Right atrium auricular region (tissue), 2 donors: Measurements from ENCODE around the gene FGFBP2. TPM values are rescaled to one million over a fixed set of nuclear protein-coding genes. Genes with fewer than 3 reads are reported as not detected.

Experiments used
- DNase-seq: peaks from one replicate; pipeline ENCODE4 v3.0.0-alpha.2; 2019; ENCODE audit warnings: low spot score
- H3K27ac ChIP-seq, 2 donors: fragments of 200-600 bp; sonication (generic); 1 replicate in 1 of 2; 2 replicates in 1 of 2; pipeline ENCODE4 v1.5.1; 2016 to 2019
- H3K27me3 ChIP-seq, 2 donors: fragments of 200-600 bp; sonication (generic); one replicate each; pipeline versions ENCODE4 v1.5.1 to v1.6.0; 2017 to 2019
- H3K36me3 ChIP-seq: fragments of 200-600 bp; sonication (generic); one replicate; pipeline ENCODE4 v1.5.1; 2016
- H3K4me1 ChIP-seq, 2 donors: fragments of 200-600 bp; sonication (generic); one replicate each; pipeline versions ENCODE4 v1.5.1 to v1.6.0; 2017 to 2019
- H3K4me3 ChIP-seq, 2 donors: fragments of 200-600 bp; sonication (generic); 1 replicate in 1 of 2; 2 replicates in 1 of 2; pipeline ENCODE4 v1.5.1; 2017 to 2019; ENCODE audit warnings: mild to moderate bottlenecking in 1 of 2, moderate library complexity in 1 of 2
- H3K9me3 ChIP-seq, 2 donors: fragments of 200-600 bp; sonication (generic); one replicate each; pipeline ENCODE4 v1.5.1; 2019
- CTCF ChIP-seq, 2 donors: fragments of 200-600 bp; sonication (generic); IDR thresholded peaks; one replicate each; pipeline ENCODE4 v1.5.1; 2019; ENCODE audit warnings: antibody characterized with exemption in 2 of 2
- total RNA-seq, 2 donors: library from RNA; depleted of rRNA; stranded (reverse); fragments of >200 nt; gene quantifications; one replicate each; pipeline ENCODE4 v1.1.0, GENCODE V29; 2016

The FGFBP2 gene
- total RNA-seq: 10 to 100 TPM in 1 of 2 donors, 1 to 10 TPM in 1; 4.8 to 10.7 TPM

DNA sequence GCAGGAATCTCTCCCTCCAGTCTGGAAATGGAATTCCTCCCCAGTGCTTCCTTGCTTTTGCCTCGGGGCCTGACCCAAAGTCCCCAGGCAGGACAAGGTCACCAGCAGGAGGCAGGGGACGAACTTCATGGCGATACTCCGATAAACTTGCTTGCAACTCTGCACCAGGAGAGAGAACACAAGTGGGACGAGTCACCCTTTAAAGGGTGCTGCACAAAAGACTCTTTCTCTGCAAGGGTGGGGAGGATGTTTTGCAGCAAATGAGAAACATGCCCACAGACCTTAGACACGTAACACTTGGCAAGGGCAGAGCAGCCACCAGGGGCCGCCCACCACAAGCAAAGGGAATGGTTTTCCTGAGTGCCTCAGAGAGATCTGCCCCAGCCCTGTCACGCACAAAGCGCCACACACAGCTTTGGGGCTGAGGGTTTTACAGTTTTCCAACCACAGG, at the start of gene FGFBP2:
Gene FGFBP2 (minus strand): TSS at position 175 of the 451 bp plus-strand sequence. CDS start 46 bp downstream, at position 129.
- Histone ChIP-seq H3K9me3 (no peaks in the 10 kb centered on the region), H3K36me3 (no peaks in the 10 kb centered on the region), H3K4me3 (no peak within 1 kb of the TSS), H3K27me3 (no peaks in the 10 kb centered on the region), H3K27ac (no peak within 1 kb of the TSS), H3K4me1 (no peaks in the 10 kb centered on the region)
- no peak for DNase-seq
- peak; percentile 45 to 65 for TF ChIP-seq CTCF (IDR thresholded peaks at IDR 0.05)

- Histone ChIP-seq H3K27me3 (no peaks in the 10 kb centered on the region), H3K27ac (no peak overlapping the region), H3K4me3 (no peak overlapping the region), H3K4me1 (no peaks in the 10 kb centered on the region), H3K9me3 (no peaks in the 10 kb centered on the region), H3K36me3 (no peaks in the 10 kb centered on the region)
- no peak for TF ChIP-seq CTCF (IDR thresholded peaks at IDR 0.05)
- no peak for DNase-seq
Measured at GRCh38 chr4:16011173-16011572, 48.2 kb upstream of the FGFBP2 start.

DNA sequence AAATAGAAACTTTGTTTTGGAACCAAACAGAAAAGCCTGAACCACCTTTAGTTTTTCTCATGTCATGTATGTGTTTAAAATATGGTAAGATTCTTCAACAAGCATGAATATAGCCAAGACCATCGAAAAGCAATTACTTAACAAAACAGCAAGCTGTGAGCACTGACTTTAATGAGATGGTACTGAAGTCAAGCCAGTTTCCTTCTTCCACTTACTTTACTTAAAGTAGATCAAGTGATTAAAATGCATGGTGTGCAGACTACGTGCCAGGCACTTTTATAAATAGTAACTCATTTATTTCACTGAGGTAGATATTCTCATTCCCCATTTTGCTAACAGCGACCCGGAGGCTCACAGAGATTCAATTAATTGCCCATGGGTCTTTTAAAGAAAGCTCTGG, 46.2 kb upstream of the FGFBP2 start:
- no peaks in the 10 kb centered on the region for H3K9me3 ChIP-seq
- no peaks in the 10 kb centered on the region for H3K4me1 ChIP-seq
- no peaks in the 10 kb centered on the region for H3K27me3 ChIP-seq
- H3K4me3 ChIP-seq: no peak overlapping the region
- no peaks in the 10 kb centered on the region for H3K36me3 ChIP-seq
- TF ChIP-seq CTCF (IDR thresholded peaks at IDR 0.05): no peak
- no peak for DNase-seq
- H3K27ac ChIP-seq: no peak overlapping the region

- no peaks in the 10 kb centered on the region for H3K27me3 ChIP-seq
- TF ChIP-seq CTCF (IDR thresholded peaks at IDR 0.05): no peak
- H3K36me3 ChIP-seq: no peaks in the 10 kb centered on the region
Measured at GRCh38 chr4:16007471-16008095, 44.6 kb upstream of the FGFBP2 start.

DNA sequence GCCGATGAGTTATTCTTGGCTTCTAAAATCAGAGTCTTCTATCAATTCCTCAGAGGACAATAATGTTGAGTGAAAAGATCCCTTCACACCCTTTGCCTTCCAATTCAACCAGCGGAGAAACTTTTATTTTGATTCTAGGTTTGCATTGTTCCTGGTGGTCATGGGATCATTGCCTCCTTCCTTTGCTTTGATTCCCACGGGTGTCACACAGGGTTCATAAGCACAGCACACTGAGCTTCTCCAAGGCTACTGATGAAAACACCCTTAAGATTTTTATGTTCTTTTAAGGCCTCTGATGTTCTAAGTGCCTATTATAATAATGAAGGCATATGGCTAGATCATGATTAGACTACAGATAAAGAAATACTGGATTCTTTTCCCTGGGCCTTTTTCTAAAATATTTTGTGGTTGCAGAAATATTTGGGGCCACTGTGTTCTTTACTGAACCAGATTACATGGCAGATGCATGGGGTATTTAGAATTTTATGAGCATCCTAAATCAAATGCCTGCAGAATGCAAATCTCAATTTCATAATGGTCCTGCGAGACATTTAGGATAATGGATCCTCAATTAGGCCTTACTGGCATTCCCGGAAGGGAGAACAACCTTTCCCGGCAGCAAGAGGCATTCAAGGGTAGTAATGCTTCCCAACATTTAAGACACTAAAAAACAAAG, 43.9 kb upstream of the FGFBP2 start:
- no peak for DNase-seq
- no peak overlapping the region for H3K4me3 ChIP-seq
- TF ChIP-seq CTCF (IDR thresholded peaks at IDR 0.05): no peak
- H3K27ac ChIP-seq: no peak overlapping the region
- H3K27me3 ChIP-seq: no peaks in the 10 kb centered on the region
- peaks cover 0 to 9% of the 10 kb centered on the region in 2 donors for H3K4me1 ChIP-seq
- H3K9me3 ChIP-seq: no peaks in the 10 kb centered on the region
- H3K36me3 ChIP-seq: no peaks in the 10 kb centered on the region

More at GRCh38 chr4:16007471-16008095, 44.6 kb upstream of the FGFBP2 start:
- peaks cover 0 to 8% of the 10 kb centered on the region in 2 donors for H3K4me1 ChIP-seq
- no peak for DNase-seq
- H3K4me3 ChIP-seq: no peak overlapping the region
- no peaks in the 10 kb centered on the region for H3K9me3 ChIP-seq
- no peak overlapping the region for H3K27ac ChIP-seq
